Measurements from ENCODE around the gene SNAPC3.

Gene SNAPC3

GRCh38 chr9:15510789-15511575, 88.3 kb downstream of the SNAPC3 start, which contains the start of gene PSIP1 (continued):
- TF ChIP-seq ZNF404 (tag by site-specific recombination; IDR thresholded peaks at IDR 0.05) (no peak), ZFP37 (tag by site-specific recombination; IDR thresholded peaks at IDR 0.05) (no peak), GFI1B (tag by site-specific recombination; IDR thresholded peaks at IDR 0.05) (no peak), ZBTB21 (tag by site-specific recombination; IDR thresholded peaks at IDR 0.05) (peak; percentile 31; the same call in 1 of the 2 replicates), YY2 (tag by site-specific recombination; IDR thresholded peaks at IDR 0.05) (no peak), YY1 (tag by site-specific recombination; IDR thresholded peaks at IDR 0.05) (no peak), SCRT2 (tag by site-specific recombination; IDR thresholded peaks at IDR 0.05) (peak; percentile 84), TSHZ1 (tag by site-specific recombination; IDR thresholded peaks at IDR 0.05; ENCODE audit: borderline replicate concordance) (no peak), ZNF654 (tag by site-specific recombination; IDR thresholded peaks at IDR 0.05; ENCODE audit: low read depth) (no peak), ZNF571 (tag by site-specific recombination; IDR thresholded peaks at IDR 0.05) (no peak), PRDM2 (tag by site-specific recombination; IDR thresholded peaks at IDR 0.05; ENCODE audit: borderline replicate concordance) (no peak), ZNF350 (tag by site-specific recombination; IDR thresholded peaks at IDR 0.05) (no peak), SETDB1 (IDR thresholded peaks at IDR 0.05; ENCODE audit: insufficient read length, low read length) (no peak), KLF17 (tag by site-specific recombination; IDR thresholded peaks at IDR 0.05) (peak; percentile 90), KLF9 (tag by site-specific recombination; IDR thresholded peaks at IDR 0.05; ENCODE audit: low read depth) (peak; percentile 67; the same call in 1 of the 2 replicates), SP2 (tag by site-specific recombination; IDR thresholded peaks at IDR 0.05) (peak; percentile 80), ZBTB8A (tag by site-specific recombination; IDR thresholded peaks at IDR 0.05) (no peak; the same call in none of the 2 replicates), ZNF645 (tag by site-specific recombination; IDR thresholded peaks at IDR 0.05) (no peak), ZNF24 (tag by site-specific recombination; IDR thresholded peaks at IDR 0.05) (no peak; the same call in 1 of the 2 replicates), ZBTB7A (tag by site-specific recombination; IDR thresholded peaks at IDR 0.05; ENCODE audit: low read depth) (no peak), ZSCAN5A (tag by site-specific recombination; IDR thresholded peaks at IDR 0.05) (0 out of 2 replicates have a peak, but pooled peaks have one; percentile 52), ZNF76 (tag by site-specific recombination; IDR thresholded peaks at IDR 0.05; ENCODE audit: borderline replicate concordance, low read depth) (peak; percentile 70; the same call in 1 of the 2 replicates), ZNF610 (tag by site-specific recombination; IDR thresholded peaks at IDR 0.05; ENCODE audit: borderline replicate concordance) (no peak), ELK4 (IDR thresholded peaks at IDR 0.05; ENCODE audit: borderline replicate concordance, low read depth, low read length) (no peak), ZFP69B (tag by site-specific recombination; IDR thresholded peaks at IDR 0.05) (peak; percentile 49; the same call in 1 of the 2 replicates)
